Vagina (tissue), 2 donors: ENCODE results near the gene BCL2L2. TPM values are rescaled to one million over a fixed set of nuclear protein-coding genes. Genes with fewer than 3 reads are reported as not detected.
A peak's percentile ranks its signal among the peaks of the same experiment; 100 is the strongest.
"Not testable (repeated sequence)": the region's sequence is repeated elsewhere in the genome, so short reads cannot be mapped to it uniquely, and the experiment has no call there.

Source experiments
- DNase-seq, 2 donors: peaks; one replicate each; pipeline ENCODE4 v3.0.0-alpha.2; 2017; ENCODE audit errors: extremely low spot score in 2 of 2
- H3K27ac ChIP-seq: fragments of 200-600 bp; sonication (generic); one replicate; pipeline ENCODE4 v1.5.1; 2019
- H3K27me3 ChIP-seq: fragments of 200-600 bp; sonication (generic); one replicate; pipeline ENCODE4 v1.5.1; 2019
- H3K36me3 ChIP-seq, 2 donors: fragments of 200-600 bp; sonication (generic); one replicate each; pipeline ENCODE4 v1.5.1; 2017 to 2019
- H3K4me1 ChIP-seq: fragments of 200-600 bp; sonication (generic); one replicate; pipeline ENCODE4 v1.5.1; 2019
- H3K4me3 ChIP-seq, 2 donors: fragments of 200-600 bp; sonication (generic); 1 replicate in 1 of 2; 2 replicates in 1 of 2; pipeline ENCODE4 v1.5.1; 2016 to 2019
- H3K9me3 ChIP-seq: fragments of 200-600 bp; sonication (generic); one replicate; pipeline ENCODE4 v1.5.1; 2019
- POLR2A ChIP-seq, 2 donors: fragments of 450-650 bp; IDR thresholded peaks; one replicate each; pipeline ENCODE4 v1.6.1; 2017; ENCODE audit warnings: antibody characterized with exemption in 2 of 2, mild to moderate bottlenecking in 2 of 2, moderate library complexity in 2 of 2
- POLR2AphosphoS5 ChIP-seq, 2 donors: sonication (generic); formaldehyde crosslinking; IDR thresholded peaks; one replicate each; pipeline ENCODE4 v1.9.0; 2017; ENCODE audit warnings: antibody characterized with exemption in 2 of 2, mild to moderate bottlenecking in 2 of 2, low read depth in 1 of 2; ENCODE audit not compliant: insufficient read depth in 1 of 2
- intact Hi-C: fragments of 100-400 bp; cut with DNase I; formaldehyde crosslinking; loops from one replicate; pipeline ENCODE4 v1.15.1; 2023
- total RNA-seq: library from RNA; depleted of rRNA; stranded (reverse); fragments of >200 nt; gene quantifications from one replicate; pipeline ENCODE4 v1.2.3, GENCODE V29; 2016
- TF ChIP-seq, protein P1 (sequence below), 3 experiments: fragments of 450-650 bp in 2 of 3; fragments of 200-600 bp in 1 of 3; sonication (generic) in 1 of 3; IDR thresholded peaks; one replicate each; pipeline ENCODE4 v1.5.1; 2017 to 2019; ENCODE audit warnings: antibody characterized with exemption in 3 of 3, mild to moderate bottlenecking in 2 of 3, moderate library complexity in 2 of 3

The BCL2L2 gene
- total RNA-seq, 1 donor from 2014 or later: 31.7 TPM

DNA sequence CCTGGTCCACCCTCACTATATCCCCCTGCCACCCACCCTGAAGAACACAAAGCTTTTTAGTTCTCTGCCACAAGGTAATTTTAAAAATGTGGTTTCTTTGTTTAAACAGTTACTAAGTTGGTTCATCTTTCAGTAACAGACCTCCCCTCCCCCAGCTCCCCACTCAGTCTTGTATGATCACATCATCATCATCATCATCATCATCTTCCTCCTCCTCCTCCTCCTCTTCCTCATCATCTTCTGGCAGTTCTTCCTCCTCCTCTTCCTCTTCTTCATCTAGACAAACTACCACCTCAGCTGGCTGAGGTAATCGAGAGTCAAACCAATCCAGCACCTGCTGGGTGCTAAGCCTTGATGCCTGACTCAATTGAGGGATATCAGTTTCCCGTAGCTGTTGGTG is 31.2 kb upstream of the BCL2L2 start:
- H3K36me3 ChIP-seq: peaks cover 0 to 10% of the 10 kb centered on the region in 2 donors
- H3K4me3 ChIP-seq: no peak overlapping the region
- DNase-seq: no peak
- TF ChIP-seq, protein P1, sequence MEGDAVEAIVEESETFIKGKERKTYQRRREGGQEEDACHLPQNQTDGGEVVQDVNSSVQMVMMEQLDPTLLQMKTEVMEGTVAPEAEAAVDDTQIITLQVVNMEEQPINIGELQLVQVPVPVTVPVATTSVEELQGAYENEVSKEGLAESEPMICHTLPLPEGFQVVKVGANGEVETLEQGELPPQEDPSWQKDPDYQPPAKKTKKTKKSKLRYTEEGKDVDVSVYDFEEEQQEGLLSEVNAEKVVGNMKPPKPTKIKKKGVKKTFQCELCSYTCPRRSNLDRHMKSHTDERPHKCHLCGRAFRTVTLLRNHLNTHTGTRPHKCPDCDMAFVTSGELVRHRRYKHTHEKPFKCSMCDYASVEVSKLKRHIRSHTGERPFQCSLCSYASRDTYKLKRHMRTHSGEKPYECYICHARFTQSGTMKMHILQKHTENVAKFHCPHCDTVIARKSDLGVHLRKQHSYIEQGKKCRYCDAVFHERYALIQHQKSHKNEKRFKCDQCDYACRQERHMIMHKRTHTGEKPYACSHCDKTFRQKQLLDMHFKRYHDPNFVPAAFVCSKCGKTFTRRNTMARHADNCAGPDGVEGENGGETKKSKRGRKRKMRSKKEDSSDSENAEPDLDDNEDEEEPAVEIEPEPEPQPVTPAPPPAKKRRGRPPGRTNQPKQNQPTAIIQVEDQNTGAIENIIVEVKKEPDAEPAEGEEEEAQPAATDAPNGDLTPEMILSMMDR (IDR thresholded peaks at IDR 0.05): no peak
- no peak for TF ChIP-seq POLR2A (IDR thresholded peaks at IDR 0.05)
- no peak for TF ChIP-seq POLR2AphosphoS5 (IDR thresholded peaks at IDR 0.05; ENCODE audit: insufficient read depth in 1 of 2, low read depth in 1 of 2)
- no peaks in the 10 kb centered on the region for H3K4me1 ChIP-seq
- no peaks in the 10 kb centered on the region for H3K27me3 ChIP-seq
- H3K9me3 ChIP-seq: no peaks in the 10 kb centered on the region
- no peak overlapping the region for H3K27ac ChIP-seq
- intact Hi-C loops: no loop called here

DNA sequence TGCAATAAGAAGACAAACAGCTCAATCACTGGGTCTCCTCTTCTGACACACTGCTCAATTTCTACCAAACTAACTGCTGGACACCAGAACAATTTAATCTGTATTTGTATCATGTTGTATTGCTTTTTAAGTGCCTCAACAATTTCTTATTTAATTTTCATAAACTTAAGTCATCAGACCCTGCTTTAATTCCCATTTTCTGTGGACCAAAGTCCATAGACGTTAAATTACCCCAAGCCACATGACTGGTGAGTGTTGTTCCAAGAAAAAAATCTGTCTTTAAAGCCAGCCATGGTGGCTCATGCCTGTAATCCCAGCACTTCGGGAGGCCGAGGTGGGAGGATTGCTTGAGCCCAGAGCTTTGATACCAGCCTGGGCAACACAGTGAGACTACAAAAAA is 29.4 kb upstream of the BCL2L2 start:
- Histone ChIP-seq H3K9me3 (no peaks in the 10 kb centered on the region), H3K4me3 (no peak overlapping the region), H3K4me1 (no peaks in the 10 kb centered on the region), H3K27me3 (no peaks in the 10 kb centered on the region), H3K36me3 (peaks cover 0 to 10% of the 10 kb centered on the region in 2 donors), H3K27ac (no peak overlapping the region)
- intact Hi-C loops: no loop called here
- no peak for DNase-seq
- no peak for TF ChIP-seq POLR2A (IDR thresholded peaks at IDR 0.05)
- TF ChIP-seq, protein P1 (IDR thresholded peaks at IDR 0.05): no peak
- TF ChIP-seq POLR2AphosphoS5 (IDR thresholded peaks at IDR 0.05; ENCODE audit: insufficient read depth in 1 of 2, low read depth in 1 of 2): no peak

DNA sequence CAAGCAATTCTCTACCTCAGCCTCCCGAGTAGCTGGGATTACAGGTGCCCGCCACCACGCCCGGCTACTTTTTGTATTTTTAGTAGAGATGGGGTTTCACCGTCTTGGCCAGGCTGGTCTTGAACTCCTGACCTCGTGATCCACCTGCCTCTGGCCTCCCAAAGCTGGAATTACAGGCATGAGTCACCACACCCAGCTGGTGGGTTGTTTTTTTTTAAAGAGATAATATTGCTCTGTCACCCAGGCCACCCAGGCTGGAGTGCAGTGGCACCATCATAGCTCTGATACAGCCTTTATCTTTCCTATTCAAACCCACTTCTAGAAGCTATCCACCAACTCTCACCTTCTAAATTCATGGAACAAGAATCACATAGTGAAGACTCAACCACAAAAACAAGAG is 28.7 kb upstream of the BCL2L2 start:
- not testable (repeated sequence) for H3K27ac ChIP-seq

DNA sequence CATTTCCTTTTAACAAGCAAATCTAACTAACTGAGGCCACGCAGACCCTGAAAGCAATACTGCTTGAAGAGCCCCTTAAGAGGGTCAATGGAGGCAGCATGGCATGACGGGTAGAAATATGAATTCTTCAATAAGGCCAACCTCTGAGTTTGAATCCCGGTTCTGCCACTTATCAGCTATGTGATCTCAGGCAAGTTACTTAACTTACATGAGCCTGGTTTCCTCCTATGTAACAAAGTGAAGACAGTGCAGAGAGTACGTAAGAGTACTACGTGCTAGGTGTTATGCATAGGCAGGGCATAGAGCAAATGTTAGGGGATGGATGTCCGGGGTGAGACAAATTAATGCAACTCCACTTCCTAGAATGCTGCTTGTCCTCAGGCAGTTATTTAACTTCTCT is 25.4 kb upstream of the BCL2L2 start:
- Histone ChIP-seq H3K27ac (no peak overlapping the region), H3K4me1 (peaks cover 12% of the 10 kb centered on the region), H3K36me3 (peaks cover 0 to 7% of the 10 kb centered on the region in 2 donors), H3K27me3 (no peaks in the 10 kb centered on the region), H3K4me3 (no peak overlapping the region), H3K9me3 (no peaks in the 10 kb centered on the region)
- TF ChIP-seq POLR2A (IDR thresholded peaks at IDR 0.05): no peak
- no peak for TF ChIP-seq POLR2AphosphoS5 (IDR thresholded peaks at IDR 0.05; ENCODE audit: insufficient read depth in 1 of 2, low read depth in 1 of 2)
- TF ChIP-seq, protein P1 (IDR thresholded peaks at IDR 0.05): no peak
- intact Hi-C loops: no loop called here
- no peak for DNase-seq

More for the DNA sequence above, 28.7 kb upstream of the BCL2L2 start:
- H3K27me3 ChIP-seq, H3K4me3 ChIP-seq, H3K9me3 ChIP-seq, DNase-seq, H3K4me1 ChIP-seq, intact Hi-C loops: not testable (repeated sequence)
- peaks cover 0 to 10% of the 10 kb centered on the region in 2 donors for H3K36me3 ChIP-seq

DNA sequence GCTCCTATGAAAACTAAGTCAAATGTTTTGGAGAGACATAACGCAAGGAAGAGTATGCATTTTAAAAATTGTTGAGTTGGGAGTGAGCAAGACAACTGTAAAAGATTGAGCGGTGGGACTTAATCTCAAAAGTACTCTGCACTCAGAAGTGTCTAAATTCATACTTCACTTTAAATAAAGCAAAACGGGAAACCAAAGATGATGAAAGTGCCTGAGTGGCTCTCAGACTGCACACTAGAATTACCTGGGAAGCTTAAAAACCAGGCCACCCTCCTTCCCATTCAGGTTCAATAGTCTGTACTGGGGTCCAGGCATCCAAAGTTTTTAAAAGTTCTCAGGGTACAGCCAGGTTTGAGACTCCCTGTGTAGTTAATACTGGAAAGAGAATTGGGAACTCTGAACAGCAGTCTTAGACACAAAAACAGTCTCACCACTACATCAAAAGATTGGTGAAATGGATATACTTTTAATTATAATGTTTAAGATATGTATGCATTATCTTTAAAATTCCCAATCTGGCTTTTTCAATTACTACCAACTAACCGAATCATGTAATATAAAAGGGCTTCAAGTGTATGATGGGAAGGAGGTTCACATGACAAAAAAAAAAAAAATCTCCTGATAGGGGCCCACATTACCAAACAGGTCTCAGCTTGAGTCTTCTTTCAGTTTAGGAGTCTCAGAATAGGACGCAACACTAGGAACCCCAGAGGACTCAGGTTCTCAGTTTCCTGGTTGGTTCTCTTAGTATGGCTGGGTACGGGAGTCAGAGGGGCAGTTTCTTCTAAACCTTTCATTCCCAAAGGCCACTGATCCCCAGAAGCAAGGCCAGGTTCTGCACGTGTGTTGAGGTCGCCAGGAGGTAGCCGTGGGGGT is 21.7 kb upstream of the BCL2L2 start:
- intact Hi-C loops: no loop called here
- peaks cover 20% of the 10 kb centered on the region for H3K4me1 ChIP-seq
- no peaks in the 10 kb centered on the region for H3K27me3 ChIP-seq
- no peaks in the 10 kb centered on the region for H3K9me3 ChIP-seq
- DNase-seq: no peak
- peak overlapping the region; percentile 89 to 91 for H3K4me3 ChIP-seq
- TF ChIP-seq POLR2A (IDR thresholded peaks at IDR 0.05) (no peak), POLR2AphosphoS5 (IDR thresholded peaks at IDR 0.05; ENCODE audit: insufficient read depth in 1 of 2, low read depth in 1 of 2) (no peak)
- TF ChIP-seq, protein P1 (IDR thresholded peaks at IDR 0.05): no peak
- H3K36me3 ChIP-seq: no peaks in the 10 kb centered on the region
- peak overlapping the region; percentile 98 for H3K27ac ChIP-seq
